Measurements from ENCODE around the gene RPTOR. TPM values are rescaled to one million over a fixed set of nuclear protein-coding genes. Genes with fewer than 3 reads are reported as not detected.

Gene RPTOR
- total RNA-seq, 1 experiment from 2014 or later = 19.8 TPM

DNA sequence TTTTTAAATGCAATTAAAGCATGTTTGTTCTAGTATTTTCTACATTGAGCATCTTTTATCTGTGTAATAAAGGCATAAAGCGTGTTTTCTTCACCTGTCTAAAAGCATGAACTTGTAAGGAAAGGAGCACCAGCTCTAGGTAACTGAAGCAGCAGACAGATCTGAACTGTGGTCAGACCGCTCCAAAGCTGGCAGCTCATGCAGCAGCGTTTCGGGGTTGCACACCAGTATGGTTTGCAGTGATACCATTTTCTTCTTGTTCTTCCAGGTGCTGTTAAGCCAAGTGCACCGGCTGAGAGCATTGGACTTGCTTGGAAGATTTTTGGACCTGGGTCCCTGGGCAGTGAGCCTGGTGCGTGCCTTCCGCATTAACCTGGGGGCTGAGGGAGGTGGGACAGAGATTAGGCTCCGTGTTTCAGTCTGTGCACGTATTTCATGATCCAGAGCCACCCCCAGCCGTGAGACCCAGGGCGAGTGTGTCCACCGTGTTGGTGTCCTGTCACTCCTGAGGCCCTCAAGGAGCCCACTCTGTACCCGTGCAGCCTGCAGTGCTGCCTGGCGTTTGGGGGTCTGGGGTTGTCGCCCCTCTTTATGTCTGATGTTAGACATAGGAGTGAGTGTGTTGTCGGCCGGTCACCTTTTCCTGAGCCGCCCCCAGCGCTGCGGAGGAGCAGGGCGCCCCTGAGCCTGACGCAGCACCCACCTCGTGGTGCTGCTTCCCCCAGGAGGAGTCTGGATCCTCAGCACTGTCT is 310.7 kb downstream of the RPTOR start:
- no peak for DNase-seq (ENCODE audit: low read depth)
- in situ Hi-C loops (cut with HindIII; ENCODE audit: low pct_unique_long_range_greater_than_20kb, low sequenced_read_pairs) = no loop called here

DNA sequence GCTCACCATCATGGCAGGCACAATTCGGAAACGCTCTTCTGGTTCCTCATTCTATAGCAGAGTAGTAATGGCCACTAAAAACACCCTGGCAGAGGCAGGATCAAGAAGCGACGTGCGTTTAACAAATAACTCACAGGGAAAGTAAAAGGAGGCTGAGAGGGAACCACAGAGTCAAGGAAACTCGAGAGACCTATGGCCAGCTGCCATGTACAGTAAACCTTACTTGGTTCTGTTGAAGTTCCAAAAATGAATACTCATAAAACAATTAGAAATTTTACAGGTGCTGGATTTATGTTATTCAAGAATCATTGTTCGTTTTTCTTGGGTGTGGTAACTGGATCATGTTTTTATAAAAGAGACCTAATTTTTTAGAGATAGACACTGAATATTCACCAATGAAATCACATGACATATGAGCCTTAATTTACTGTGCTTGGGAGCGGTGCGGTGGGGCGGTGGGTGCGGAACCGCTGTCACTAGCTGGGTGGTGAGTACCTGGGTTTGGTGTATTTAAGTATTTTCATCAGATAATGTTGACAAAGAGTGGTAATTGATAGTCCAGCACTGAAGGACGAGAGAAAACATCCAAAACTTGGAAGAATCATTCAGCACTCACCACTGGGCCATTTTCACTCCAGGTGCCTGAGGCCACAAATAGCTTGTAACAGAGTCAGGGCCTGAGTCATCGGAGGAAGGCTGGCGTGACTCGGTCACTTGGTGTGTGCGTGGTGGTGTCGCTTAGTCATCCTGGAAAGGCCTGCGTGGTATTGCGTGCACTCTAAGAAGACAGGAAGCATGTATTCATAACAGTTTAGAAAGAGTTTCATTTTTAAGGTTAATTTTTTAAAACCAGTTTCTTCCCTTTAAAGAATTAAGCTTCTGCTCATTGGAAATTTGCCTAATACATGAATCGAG is 311.6 kb downstream of the RPTOR start:
- in situ Hi-C loops (cut with HindIII; ENCODE audit: low pct_unique_long_range_greater_than_20kb, low sequenced_read_pairs) = no loop called here
- DNase-seq (ENCODE audit: low read depth) = peak; percentile 82

DNA sequence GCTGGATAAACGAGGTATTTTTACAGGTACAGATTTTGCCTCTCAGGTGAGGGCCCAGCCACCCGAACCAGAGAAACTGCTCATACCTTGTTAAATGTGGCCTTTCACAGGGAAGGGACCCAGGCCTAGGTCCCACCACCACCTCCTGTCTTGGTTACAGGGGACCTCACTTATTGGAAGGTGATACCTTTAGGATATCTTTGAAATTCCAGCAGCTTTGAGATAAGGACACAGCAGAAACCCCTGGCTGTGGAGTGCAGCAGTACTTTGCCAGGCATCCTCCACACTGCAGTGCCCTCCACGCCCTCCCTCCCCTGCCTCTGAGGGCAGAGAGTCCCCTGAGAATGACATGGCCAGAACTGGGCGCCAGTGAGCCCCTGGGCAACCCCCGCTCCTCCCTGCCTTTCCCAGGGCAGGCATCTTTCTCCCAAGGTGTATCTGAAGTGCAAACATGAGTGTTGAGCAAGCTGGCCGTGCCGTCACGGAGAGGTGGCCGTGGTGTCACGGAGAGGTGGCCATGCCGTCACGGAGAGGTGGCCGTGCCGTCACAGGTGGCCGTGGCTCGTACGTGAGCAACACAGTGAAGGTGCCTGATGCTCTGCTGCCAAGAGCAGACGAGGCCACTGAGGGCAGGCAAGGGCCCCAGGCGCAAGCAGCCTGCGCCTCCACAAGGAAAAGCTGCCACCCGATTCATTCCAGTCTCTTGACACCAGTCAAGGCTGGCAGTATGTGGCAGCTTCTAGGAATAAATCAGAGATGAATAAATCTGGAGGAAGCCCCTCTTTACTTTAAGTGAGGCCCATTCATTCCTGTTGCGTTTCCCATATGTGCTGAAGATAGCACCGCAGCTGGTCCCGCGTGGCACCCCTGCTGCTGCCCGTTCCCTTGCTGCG is 312.5 kb downstream of the RPTOR start:
- no peak for DNase-seq (ENCODE audit: low read depth)
- in situ Hi-C loops (cut with HindIII; ENCODE audit: low pct_unique_long_range_greater_than_20kb, low sequenced_read_pairs) = no loop called here

DNA sequence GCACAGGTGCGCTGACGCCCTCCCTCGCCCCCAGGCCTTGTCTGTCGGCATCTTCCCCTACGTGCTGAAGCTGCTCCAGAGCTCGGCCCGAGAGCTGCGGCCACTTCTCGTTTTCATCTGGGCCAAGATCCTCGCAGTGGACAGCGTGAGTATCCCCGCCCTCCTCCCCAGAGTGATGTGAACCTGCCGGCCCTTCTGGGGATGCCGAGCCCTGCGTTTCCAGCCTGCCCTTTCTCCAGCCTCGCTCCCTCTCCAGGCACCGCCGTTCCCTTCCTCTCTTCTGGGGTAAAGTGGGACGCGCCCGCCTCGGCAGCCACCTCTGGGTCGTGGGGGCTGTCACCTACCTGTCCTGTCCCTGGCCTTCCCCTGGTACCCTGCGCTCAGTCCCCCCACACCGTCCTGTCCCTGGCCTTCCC is 313.1 kb downstream of the RPTOR start:
- DNase-seq (ENCODE audit: low read depth) = no peak
- in situ Hi-C loops (cut with HindIII; ENCODE audit: low pct_unique_long_range_greater_than_20kb, low sequenced_read_pairs) = no loop called here

DNA sequence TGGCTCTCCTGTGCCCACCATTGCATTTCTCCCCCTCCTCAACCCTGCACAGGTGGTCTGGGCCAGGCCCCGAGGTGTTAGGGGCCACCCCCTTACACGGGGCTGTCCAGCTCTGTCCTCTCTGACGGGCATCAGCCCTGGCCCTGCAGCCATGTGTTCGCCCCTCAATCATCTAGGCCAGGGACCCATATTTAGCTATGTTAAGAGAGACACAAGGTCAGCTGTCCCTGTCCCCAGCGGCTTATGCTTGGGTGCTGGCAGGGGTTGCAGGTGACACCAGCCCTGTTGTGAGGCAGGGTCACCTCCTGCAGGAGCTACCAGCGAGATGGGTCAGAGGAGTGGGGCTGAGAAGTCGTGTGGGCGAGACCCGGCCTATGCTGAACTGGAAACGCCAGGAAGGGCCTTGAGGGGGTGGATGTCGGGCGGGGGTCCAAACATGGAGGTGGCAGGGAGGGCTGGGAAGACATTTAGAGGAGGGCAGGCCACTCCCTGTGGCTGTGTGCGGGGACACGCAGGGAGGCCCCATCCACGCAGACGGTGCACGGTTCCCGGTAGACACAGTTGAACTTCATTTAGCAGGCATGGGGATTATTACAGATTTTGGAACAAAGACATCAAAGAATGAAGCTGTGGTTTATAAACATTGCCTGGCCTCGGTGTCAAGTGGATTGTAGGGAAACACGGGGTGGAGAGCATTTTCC is 313.8 kb downstream of the RPTOR start:
- DNase-seq (ENCODE audit: low read depth) = no peak
- in situ Hi-C loops (cut with HindIII; ENCODE audit: low pct_unique_long_range_greater_than_20kb, low sequenced_read_pairs) = no loop called here

DNA sequence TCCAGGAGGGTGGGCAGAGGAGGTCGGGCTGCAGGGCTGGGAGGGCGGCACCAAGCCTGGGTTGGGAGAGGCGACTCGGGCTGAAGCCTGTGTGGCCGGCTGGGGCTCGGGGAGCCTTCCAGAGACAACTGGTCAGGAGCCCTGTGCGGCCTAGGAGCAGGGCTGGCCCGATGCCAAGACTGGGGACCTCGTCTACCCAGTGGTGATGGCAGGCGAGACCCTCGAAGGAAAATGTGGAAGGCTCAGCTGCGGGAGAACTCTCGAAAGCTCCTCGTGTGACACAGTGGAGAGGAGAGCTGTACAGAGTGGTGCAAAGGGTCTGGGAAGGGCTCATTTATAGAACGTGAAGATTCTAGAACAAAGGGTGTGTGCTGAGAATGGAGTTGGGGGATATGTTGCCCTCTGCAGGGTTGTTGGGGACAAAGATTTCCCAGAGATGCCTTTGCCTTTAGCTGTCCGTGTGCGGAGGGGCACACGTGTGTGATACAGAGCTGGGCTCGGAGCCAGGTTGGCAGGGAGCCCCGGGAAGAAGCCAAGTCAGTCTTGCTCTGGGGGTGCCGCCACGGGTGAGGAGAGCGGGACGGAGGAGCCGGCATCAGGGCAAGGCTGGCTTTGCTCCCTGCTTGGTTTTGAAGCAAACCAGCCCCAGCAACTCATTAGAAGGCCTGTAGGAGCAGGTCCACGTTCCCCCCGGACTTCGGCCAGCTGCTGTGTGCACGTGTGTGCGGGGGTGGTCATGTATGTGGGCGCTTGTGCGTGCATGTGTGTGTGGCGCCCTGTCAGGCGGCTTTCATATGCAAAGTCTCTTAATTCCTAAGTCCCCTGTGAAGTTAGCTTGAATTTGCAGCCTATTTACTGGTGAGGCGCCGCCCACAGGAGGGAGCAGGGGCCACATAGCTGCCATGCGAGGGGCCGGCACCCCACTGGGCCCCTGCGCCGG is 314.6 kb downstream of the RPTOR start:
- in situ Hi-C loops (cut with HindIII; ENCODE audit: low pct_unique_long_range_greater_than_20kb, low sequenced_read_pairs) = no loop called here
- DNase-seq (ENCODE audit: low read depth) = no peak

DNA sequence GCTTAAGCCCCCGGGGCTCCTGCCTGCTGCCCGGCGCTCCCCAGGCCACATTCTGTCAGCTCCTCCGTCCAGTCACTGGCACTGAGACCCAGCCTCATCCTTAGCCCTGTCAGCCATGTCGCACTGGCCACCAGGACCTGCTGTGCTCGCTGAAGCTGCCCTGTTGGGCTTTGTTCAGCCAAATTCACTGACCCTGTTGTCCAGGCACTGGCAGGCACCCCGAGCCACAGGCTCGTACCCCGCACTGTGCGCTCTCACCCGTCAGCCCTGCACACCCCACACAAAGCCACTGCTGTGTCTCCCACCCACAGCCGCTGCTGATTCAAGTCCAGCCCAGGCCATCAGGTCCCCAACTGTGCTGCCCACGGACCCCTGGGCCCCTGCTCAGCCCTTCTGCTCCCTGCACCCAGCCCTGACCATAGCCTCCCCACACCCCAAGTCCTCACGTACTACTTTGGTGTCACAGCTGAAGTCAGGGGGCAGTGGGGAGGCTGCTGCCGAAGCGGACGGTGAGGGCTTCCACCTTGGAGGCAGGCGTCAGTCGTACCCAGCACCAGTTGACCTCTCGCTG is 315.5 kb downstream of the RPTOR start:
- no peak for DNase-seq (ENCODE audit: low read depth)
- in situ Hi-C loops (cut with HindIII; ENCODE audit: low pct_unique_long_range_greater_than_20kb, low sequenced_read_pairs) = no loop called here

DNA sequence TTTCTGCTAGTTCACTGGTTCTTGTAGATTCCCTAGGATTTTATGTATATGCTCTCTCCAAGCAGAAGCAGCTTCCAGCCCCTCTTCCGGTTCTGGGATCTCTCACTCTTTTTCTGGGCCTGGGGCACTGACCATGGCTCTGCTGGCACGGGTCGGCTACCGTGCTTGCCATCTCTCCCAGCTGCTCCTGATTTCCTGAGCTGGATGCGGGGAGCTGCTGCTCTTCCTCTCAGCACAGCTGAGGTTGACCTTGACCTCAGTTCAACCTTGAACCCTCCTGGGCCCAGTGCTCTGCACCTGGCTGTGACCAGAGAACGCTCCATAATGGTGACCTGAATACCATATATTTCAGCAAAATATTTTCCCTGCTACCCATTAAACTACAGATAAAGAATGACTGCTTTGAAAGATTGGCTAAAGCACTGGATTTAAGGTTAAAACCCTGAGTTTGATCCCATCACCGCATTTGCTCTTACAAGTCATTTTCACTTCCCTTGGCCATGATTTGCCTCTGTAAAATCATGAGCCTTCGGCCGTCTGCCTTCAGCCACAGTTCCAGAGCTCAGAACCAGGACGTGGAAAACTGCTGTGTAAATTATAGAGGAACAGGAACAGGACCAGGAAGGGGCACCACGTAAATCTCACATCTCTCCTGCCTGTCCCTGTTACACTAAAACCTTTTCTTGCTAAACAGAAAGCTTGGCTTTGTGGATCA is 316.2 kb downstream of the RPTOR start:
- in situ Hi-C loops (cut with HindIII; ENCODE audit: low pct_unique_long_range_greater_than_20kb, low sequenced_read_pairs) = no loop called here
- no peak for DNase-seq (ENCODE audit: low read depth)

DNA sequence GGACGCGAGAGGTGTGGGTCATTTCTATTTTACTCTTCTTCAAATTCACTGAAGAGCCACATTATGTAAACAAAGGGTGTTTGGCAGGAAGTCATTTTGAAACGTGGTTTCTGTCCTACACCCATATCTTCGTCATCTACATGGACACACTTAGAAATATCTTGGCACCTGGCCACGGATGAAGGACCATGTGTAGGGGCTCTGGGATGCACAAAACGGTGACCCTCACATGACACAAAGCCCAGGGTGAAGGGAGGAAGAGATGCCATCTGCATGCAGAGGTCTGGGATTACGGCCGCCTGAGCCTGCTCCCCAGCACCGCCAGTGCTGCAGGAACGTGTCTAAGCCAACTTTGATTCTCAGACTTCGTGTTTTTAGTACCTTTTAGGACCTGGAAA is 316.8 kb downstream of the RPTOR start:
- in situ Hi-C loops (cut with HindIII; ENCODE audit: low pct_unique_long_range_greater_than_20kb, low sequenced_read_pairs) = no loop called here

DNA sequence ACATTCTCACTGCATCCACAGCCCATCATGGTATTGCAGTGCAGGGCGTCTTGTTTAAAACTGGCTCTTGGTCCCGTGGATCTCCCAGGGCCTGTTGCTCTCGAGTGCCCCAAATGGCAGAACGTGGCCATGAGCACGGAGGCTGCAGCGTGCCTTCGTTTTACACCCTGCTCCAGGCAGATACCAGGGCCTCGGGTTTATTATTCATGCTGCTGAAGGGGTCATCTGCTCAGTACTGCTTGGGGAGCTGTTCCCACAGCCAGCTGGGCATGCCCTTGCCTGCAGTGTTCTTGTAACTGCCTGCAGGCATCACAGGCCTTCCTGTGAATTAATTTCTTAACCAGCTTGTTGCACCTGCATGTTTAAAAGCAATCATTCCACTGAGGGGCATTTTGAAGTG is 317.3 kb downstream of the RPTOR start:
- no peak for DNase-seq (ENCODE audit: low read depth)
- in situ Hi-C loops (cut with HindIII; ENCODE audit: low pct_unique_long_range_greater_than_20kb, low sequenced_read_pairs) = no loop called here

More for the DNA sequence above, 316.8 kb downstream of the RPTOR start:
- DNase-seq (ENCODE audit: low read depth) = no peak

DNA sequence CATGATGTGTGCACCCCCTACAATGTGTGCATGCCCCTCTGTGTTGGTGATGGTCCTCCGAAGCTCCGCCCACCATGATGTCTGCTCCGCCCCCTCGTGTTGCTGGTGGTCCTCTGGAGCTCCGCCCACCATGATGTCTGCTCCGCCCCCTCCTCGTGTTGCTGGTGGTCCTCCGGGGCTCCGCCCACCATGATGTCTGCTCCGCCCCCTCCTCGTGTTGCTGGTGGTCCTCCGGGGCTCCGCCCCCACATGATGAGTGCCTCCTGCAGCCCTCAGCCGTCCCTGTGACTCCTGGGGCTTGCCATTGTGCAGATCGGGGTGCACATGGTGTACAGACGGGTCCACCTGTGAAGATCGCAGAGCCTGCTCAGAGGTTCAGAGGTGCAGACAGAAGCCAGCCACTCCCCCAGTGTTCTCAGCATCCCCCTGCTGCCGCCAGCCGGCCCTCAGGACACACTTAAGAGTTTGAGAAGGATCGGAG is 317.9 kb downstream of the RPTOR start:
- in situ Hi-C loops (cut with HindIII; ENCODE audit: low pct_unique_long_range_greater_than_20kb, low sequenced_read_pairs) = no loop called here
- DNase-seq (ENCODE audit: low read depth) = no peak

DNA sequence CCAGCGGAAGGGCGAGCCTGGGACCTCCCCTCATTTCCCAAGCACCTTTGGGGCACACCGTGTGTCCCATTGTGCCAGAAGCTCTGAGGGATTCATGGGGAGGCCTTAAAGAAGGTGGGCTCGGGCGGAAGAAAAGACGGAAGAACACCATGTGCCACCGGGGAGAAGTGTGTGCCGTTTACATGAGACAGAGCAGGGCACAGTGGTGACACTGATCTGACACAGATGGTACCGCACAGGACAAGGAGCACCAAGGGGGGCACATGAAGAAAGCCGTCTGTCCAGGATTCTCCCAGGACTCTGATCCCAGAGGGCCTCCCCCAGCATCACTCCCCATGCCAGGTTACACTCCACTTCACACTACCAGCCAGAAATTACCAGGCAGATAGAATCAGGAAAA is 318.3 kb downstream of the RPTOR start:
- no peak for DNase-seq (ENCODE audit: low read depth)
- in situ Hi-C loops (cut with HindIII; ENCODE audit: low pct_unique_long_range_greater_than_20kb, low sequenced_read_pairs) = no loop called here

DNA sequence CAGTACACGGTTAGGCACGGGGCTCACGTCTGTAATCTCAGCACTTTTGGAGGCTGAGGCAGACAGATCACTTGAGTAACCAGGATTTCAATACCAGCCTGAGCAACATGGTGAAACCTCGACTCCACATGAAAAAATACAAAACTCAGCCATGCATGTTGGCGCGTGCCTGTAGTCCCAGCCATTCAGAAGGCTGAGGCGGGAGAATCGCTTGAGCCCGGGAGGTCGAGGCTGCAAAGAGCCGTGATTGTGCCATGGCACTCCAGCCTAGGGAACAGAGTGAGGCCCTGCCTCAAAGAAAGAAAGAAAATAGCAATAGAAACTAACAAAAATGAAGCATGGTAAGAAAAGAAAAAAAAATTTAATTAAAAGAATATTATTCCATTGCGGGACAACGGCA is 319.0 kb downstream of the RPTOR start:
- in situ Hi-C loops (cut with HindIII; ENCODE audit: low pct_unique_long_range_greater_than_20kb, low sequenced_read_pairs) = no loop called here
- DNase-seq (ENCODE audit: low read depth) = no peak

DNA sequence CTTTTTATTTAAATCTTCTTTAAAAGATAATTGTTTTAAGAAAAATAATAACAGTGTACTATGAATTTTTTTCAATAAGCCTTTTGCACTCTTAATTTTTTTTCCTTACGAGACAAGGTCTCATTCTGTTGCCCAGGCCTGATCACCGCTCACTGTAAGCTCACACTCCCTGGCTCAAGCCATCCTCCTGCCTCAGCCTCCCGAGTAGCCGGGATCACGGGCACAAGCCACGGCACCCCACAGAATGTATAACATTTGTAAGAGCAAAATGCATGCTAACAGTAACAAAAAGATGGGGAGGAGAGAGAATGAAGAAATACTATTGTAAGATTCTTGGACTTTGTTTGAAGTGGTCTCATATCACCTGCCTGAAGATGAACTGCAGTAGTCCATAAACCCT is 320.1 kb downstream of the RPTOR start:
- in situ Hi-C loops (cut with HindIII; ENCODE audit: low pct_unique_long_range_greater_than_20kb, low sequenced_read_pairs) = no loop called here

DNA sequence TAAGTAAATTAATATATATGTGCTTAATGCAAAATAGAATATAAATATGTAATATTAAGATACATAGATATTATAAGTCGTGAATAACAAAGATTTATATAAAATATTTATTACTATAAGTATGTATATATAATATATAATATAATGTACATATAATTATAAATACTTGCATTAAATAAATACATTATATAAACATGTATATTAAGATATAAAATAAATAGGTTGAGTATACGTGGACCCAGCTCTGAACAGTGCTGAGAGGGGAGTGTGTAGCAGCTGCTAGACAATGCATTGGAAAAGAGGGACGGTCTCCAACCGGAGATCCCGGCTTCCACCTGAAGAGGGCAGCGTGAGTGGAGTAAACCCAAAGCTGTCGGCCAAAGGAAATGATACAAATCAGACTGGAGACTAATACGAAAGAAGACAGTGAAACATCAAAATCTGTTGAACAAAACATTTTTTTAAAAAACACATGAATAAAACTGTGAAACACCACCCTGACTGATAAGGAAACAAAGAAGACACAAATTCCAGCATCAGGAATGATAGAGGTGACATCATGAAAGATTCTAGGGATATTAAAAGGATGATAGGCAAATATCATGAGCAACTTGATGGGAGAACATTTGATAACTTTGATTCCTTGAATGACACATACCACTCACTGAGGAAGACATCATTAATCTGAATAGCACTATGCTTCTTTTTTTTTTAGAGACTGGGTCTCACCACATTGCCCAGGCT is 321.6 kb downstream of the RPTOR start:
- DNase-seq (ENCODE audit: low read depth) = peak; percentile 26
- in situ Hi-C loops (cut with HindIII; ENCODE audit: low pct_unique_long_range_greater_than_20kb, low sequenced_read_pairs) = no loop called here

More for the DNA sequence above, 320.1 kb downstream of the RPTOR start:
- DNase-seq (ENCODE audit: low read depth) = no peak
